BE2C (cell line): ENCODE measurements around the gene LUZP2.

ENCODE experiments used
- DNase-seq: peaks from one replicate; pipeline ENCODE4 v3.0.0-alpha.2; 2020
- H3K27me3 ChIP-seq: fragments of 250-450 bp; sonication (Bioruptor Pico); 2 replicates; pipeline ENCODE4 v1.5.1; 2020; ENCODE audit warnings: mild to moderate bottlenecking
- H3K36me3 ChIP-seq: fragments of 250-450 bp; sonication (Bioruptor Pico); 2 replicates; pipeline ENCODE4 v1.5.1; 2020; ENCODE audit warnings: mild to moderate bottlenecking
- H3K4me1 ChIP-seq: fragments of 250-450 bp; sonication (Bioruptor Pico); 2 replicates; pipeline ENCODE4 v1.5.1; 2020
- H3K4me3 ChIP-seq: 2 replicates; pipeline ENCODE4 v1.5.1; 2011; ENCODE audit warnings: low read depth, low read length
- H3K9me3 ChIP-seq: fragments of 250-450 bp; sonication (Bioruptor Pico); 2 replicates; pipeline ENCODE4 v1.5.1; 2020
- CTCF ChIP-seq: IDR thresholded peaks from 2 replicates; pipeline ENCODE4 v1.5.1; 2012; ENCODE audit warnings: mild to moderate bottlenecking, low read depth, low read length

LUZP2 gene

DNA sequence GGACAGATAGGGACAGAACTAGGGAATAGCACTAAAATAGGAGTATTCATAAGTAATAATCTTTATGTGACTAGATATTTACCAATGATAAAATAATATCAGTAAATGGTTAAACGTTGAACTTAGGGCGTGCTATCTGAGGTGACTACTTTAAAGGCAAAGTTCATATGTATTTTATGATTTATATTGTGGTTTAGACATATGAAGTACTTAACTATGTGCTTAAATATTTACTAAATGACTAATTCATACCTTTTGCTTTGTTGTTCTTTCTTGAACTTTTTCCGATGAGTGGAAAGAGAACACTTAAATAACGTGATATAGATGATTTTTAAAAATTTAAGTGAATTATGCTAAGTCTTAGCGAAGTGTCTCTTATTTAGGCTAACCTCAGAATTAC, 14.7 kb downstream of the LUZP2 start:
- Histone ChIP-seq H3K27me3 (no peaks in the 10 kb centered on the region), H3K4me1 (no peaks in the 10 kb centered on the region), H3K4me3 (no peak overlapping the region), H3K9me3 (no peaks in the 10 kb centered on the region), H3K36me3 (no peaks in the 10 kb centered on the region)
- no peak for DNase-seq
- TF ChIP-seq CTCF, result no peak

DNA sequence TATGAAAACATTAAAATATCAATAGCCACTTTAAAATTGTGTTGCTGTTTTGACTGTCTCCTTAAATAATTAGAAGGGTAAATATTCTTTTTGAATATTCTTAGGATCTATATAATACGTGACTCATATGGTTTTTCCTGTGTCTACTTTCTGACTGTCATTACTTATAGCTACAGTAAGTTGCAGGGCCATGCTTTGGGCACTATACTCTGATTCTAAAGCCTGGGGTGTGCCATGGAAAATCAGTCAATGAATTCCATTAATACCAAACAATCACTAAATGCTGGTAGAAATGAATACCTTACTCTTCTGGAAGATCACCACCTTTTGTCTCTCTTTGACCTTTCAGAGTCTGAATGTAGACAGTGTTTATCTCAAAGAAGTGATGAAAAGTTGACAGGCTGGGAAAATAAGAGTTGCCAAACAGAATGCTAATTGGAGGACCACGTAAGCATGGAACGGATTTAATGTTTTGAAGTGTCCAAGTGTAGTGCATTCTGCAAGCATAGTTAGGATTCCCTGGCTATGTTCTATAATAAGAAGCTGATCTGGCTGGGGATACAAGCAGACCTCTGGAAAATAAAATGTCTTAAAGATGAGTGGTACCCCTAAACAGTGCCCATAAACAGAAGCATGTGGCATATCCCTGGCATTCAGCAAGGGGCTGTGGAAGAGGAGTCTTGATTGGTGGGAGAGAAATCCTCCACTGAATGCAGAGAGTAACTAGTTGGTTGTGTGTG, 16.8 kb downstream of the LUZP2 start:
- H3K4me3 ChIP-seq, result no peak overlapping the region
- no peaks in the 10 kb centered on the region for H3K27me3 ChIP-seq
- no peak for DNase-seq
- no peaks in the 10 kb centered on the region for H3K36me3 ChIP-seq
- no peaks in the 10 kb centered on the region for H3K9me3 ChIP-seq
- no peak for TF ChIP-seq CTCF
- no peaks in the 10 kb centered on the region for H3K4me1 ChIP-seq

GRCh38 chr11:24514219-24514594, 17.4 kb downstream of the LUZP2 start:
- DNase-seq, result no peak

DNA sequence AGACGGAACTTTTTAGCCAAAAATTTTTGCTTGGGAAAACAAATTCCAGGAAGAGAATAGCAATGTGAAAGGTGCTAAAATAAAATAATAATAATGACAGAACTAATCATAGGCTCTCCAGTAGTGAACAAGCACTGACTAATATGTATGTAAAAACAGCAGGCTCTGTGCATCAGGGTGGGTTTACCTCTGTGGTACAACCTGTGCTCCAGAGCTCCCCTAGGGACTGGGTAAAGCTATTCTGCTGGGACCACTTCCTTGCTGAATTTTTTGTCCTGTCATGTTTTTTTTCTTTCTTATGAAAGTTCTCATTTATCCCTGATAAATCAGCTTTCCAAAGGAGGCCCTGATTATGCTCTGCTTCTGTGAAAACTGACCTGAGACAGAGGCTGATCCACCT, 18.8 kb downstream of the LUZP2 start:
- no peaks in the 10 kb centered on the region for H3K9me3 ChIP-seq

More at GRCh38 chr11:24514219-24514594, 17.4 kb downstream of the LUZP2 start:
- no peaks in the 10 kb centered on the region for H3K9me3 ChIP-seq
- no peak for TF ChIP-seq CTCF
- no peaks in the 10 kb centered on the region for H3K27me3 ChIP-seq
- H3K36me3 ChIP-seq, result no peaks in the 10 kb centered on the region
- no peaks in the 10 kb centered on the region for H3K4me1 ChIP-seq
- H3K4me3 ChIP-seq, result no peak overlapping the region

GRCh38 chr11:24516638-24517037, 19.8 kb downstream of the LUZP2 start:
- no peak for TF ChIP-seq CTCF
- Histone ChIP-seq H3K27me3 (no peaks in the 10 kb centered on the region), H3K4me3 (no peak overlapping the region), H3K9me3 (no peaks in the 10 kb centered on the region), H3K4me1 (no peaks in the 10 kb centered on the region), H3K36me3 (no peaks in the 10 kb centered on the region)
- DNase-seq, result no peak

More for the DNA sequence above, 18.8 kb downstream of the LUZP2 start:
- DNase-seq, result no peak
- no peak for TF ChIP-seq CTCF
- no peaks in the 10 kb centered on the region for H3K4me1 ChIP-seq
- H3K36me3 ChIP-seq, result no peaks in the 10 kb centered on the region
- no peaks in the 10 kb centered on the region for H3K27me3 ChIP-seq
- no peak overlapping the region for H3K4me3 ChIP-seq

- H3K36me3 ChIP-seq, result no peaks in the 10 kb centered on the region
- DNase-seq, result no peak
- no peaks in the 10 kb centered on the region for H3K4me1 ChIP-seq
- no peak overlapping the region for H3K4me3 ChIP-seq
- H3K27me3 ChIP-seq, result no peaks in the 10 kb centered on the region
- TF ChIP-seq CTCF, result no peak
- H3K9me3 ChIP-seq, result no peaks in the 10 kb centered on the region
These were observed 24.7 kb downstream of the LUZP2 start for GRCh38 chr11:24521601-24522000.
